Natural killer cell treated with Interleukin-12 subunit alpha and Interleukin-12 subunit beta and Interleukin-15 and Interleukin-18, amount 100 ng/mL, for 72 hours (primary cell): ENCODE data around the gene METRN. TPM values are rescaled to one million over a fixed set of nuclear protein-coding genes. Genes with fewer than 3 reads are reported as not detected.

Source experiments
- ATAC-seq, 2 donors: fragments of 150-1000 bp; cut with Tn5 transposase in 1 of 2; sonication (Bioruptor Pico), chemical (Tn5 transposase) in 1 of 2; 2 replicates each; pipeline ENCODE4 v1.10.0; 2021
- DNase-seq: peaks from one replicate; pipeline ENCODE4 v3.0.0; 2022; ENCODE audit warnings: low spot score
- H3K27ac Mint-ChIP-seq, 2 donors: 1 replicate in 1 of 2; 2 replicates in 1 of 2; pipeline ENCODE4 v1.8.0; 2022; ENCODE audit warnings: mixed read lengths in 2 of 2, mild to moderate bottlenecking in 1 of 2, moderate library complexity in 1 of 2
- H3K27me3 Mint-ChIP-seq, 2 donors: 1 replicate in 1 of 2; 2 replicates in 1 of 2; pipeline ENCODE4 v1.8.0; 2022; ENCODE audit warnings: mixed read lengths in 2 of 2
- H3K36me3 Mint-ChIP-seq: one replicate; pipeline ENCODE4 v1.8.0; 2022; ENCODE audit warnings: mixed read lengths
- H3K4me1 Mint-ChIP-seq, 2 donors: 1 replicate in 1 of 2; 2 replicates in 1 of 2; pipeline ENCODE4 v1.8.0; 2022; ENCODE audit warnings: low read depth in 2 of 2, mixed read lengths in 2 of 2, mild to moderate bottlenecking in 1 of 2
- H3K4me3 Mint-ChIP-seq: one replicate; pipeline ENCODE4 v1.8.0; 2022; ENCODE audit warnings: mixed read lengths
- H3K9me3 Mint-ChIP-seq: 2 replicates; pipeline ENCODE4 v1.8.0; 2022; ENCODE audit warnings: mixed read lengths
- total RNA-seq, 2 donors: library from RNA; stranded (reverse); gene quantifications; one replicate each; pipeline ENCODE4 v1.2.3, GENCODE V29; 2022

METRN gene
- total RNA-seq, 2 donors from 2014 or later = 21.0 to 34.9 TPM

DNA sequence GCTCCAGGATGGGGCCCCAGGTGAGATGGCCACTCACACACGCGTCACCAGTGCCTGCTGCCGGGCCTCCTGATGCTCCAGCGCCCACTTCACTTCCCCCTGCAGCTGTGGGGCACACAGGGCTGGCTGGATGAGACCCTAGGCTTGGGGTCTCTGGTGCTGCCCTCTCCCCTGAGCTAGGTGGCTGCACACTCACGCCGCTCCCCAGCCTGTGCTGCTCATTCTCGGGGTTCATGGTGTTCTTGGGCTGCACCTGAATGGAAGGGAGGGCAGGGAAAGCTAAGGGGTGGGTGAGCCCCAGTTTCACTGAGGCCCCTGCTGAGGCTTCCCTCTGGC, 10.1 kb downstream of the METRN start:
- H3K4me1 Mint-ChIP-seq = peaks cover 0 to 8% of the 10 kb centered on the region in 2 donors
- ATAC-seq (no peak), DNase-seq (no peak)
- H3K27me3 Mint-ChIP-seq = no peaks in the 10 kb centered on the region
- no peak overlapping the region for H3K4me3 Mint-ChIP-seq
- H3K36me3 Mint-ChIP-seq = no peaks in the 10 kb centered on the region
- no peaks in the 10 kb centered on the region for H3K9me3 Mint-ChIP-seq
- H3K27ac Mint-ChIP-seq = no peak overlapping the region

DNA sequence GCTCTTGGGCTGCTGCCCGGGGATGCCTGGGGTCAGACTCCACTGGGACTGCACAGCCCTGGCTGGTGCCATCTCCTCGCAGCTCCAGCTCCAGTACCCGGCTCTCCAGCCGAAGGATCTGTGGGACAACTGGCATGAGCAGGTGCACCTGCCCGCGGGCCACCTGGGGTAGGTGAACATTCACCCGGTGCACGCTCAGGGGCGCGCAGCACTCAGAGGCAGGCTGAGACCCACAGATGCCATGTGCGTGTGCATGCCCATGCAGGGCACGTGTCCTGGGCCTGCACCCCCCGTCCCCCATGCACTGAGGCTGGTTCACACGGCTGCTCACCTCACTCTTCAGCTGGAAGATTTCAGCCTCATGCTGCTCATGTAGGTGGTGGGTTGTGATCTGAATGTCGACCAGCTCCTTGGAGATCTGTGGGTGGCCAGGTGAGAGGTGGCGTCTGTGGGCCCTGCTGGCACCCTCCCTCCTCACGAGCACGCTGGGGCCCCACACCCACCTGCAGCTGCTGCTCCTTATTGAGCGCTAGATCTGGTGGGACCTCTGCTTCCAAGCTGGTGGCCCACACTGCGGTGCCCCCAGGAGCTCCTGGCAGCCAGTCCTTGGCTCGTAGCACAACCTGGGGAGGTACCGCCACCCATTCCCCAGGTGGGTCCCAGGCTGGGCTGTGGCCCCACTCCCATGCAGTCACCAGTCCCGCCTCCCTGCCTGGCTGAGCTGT, 10.7 kb downstream of the METRN start:
- peaks cover 0 to 2% of the 10 kb centered on the region in 2 donors for H3K4me1 Mint-ChIP-seq
- DNase-seq (no peak), ATAC-seq (no peak)
- H3K4me3 Mint-ChIP-seq = no peak overlapping the region
- no peaks in the 10 kb centered on the region for H3K36me3 Mint-ChIP-seq
- H3K27me3 Mint-ChIP-seq = no peaks in the 10 kb centered on the region
- no peaks in the 10 kb centered on the region for H3K9me3 Mint-ChIP-seq
- no peak overlapping the region for H3K27ac Mint-ChIP-seq

DNA sequence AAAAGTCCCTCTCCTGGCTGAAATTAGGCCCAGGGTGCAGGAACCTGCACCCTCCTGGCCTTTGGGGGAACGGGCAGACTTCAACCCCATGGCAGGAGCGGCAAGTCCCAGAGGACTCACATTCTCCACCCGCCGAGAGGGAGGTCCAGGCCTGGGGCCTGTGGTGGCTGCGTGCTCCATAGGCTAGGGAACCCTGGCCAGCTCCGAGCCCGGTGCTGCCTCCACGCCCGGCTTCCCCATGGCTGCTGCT, 11.2 kb downstream of the METRN start:
- no peaks in the 10 kb centered on the region for H3K36me3 Mint-ChIP-seq
- H3K4me3 Mint-ChIP-seq = no peak overlapping the region
- H3K9me3 Mint-ChIP-seq = no peaks in the 10 kb centered on the region
- ATAC-seq = no peak
- no peak for DNase-seq
- H3K27ac Mint-ChIP-seq = no peak overlapping the region
- peaks cover 0 to 2% of the 10 kb centered on the region in 2 donors for H3K4me1 Mint-ChIP-seq
- H3K27me3 Mint-ChIP-seq = no peaks in the 10 kb centered on the region

- peak; percentile 57 to 70 for ATAC-seq
- no peaks in the 10 kb centered on the region for H3K27me3 Mint-ChIP-seq
- peaks cover 0 to 2% of the 10 kb centered on the region in 2 donors for H3K4me1 Mint-ChIP-seq
- no peaks in the 10 kb centered on the region for H3K9me3 Mint-ChIP-seq
- no peak within 1 kb of the TSS for H3K27ac Mint-ChIP-seq
- peak; percentile 78 for DNase-seq
- no peaks in the 10 kb centered on the region for H3K36me3 Mint-ChIP-seq
- peak within 1 kb of the TSS; percentile 52 for H3K4me3 Mint-ChIP-seq
Measured at GRCh38 chr16:726438-727290, 11.7 kb downstream of the METRN start, which contains the start of the genes CCDC78 and HAGHL. CCDC78 (minus strand) TSS chr16:726443; CDS start chr16:726367, 76 bp downstream. HAGHL (plus strand) TSS chr16:727106; CDS start chr16:727510, 404 bp downstream.

- Mint-ChIP-seq H3K4me1 (peaks cover 0 to 2% of the 10 kb centered on the region in 2 donors), H3K9me3 (no peaks in the 10 kb centered on the region), H3K36me3 (no peaks in the 10 kb centered on the region), H3K27me3 (no peaks in the 10 kb centered on the region), H3K27ac (no peak overlapping the region), H3K4me3 (peak overlapping the region; percentile 52)
- no peak for DNase-seq
- ATAC-seq = peak; percentile 1 to 15
Measured at GRCh38 chr16:727291-727977, 12.5 kb downstream of the METRN start.

GRCh38 chr16:728131-728889, 13.4 kb downstream of the METRN start:
- Mint-ChIP-seq H3K4me3 (peak overlapping the region; percentile 10), H3K4me1 (no peaks in the 10 kb centered on the region), H3K36me3 (no peaks in the 10 kb centered on the region), H3K27ac (no peak overlapping the region), H3K9me3 (no peaks in the 10 kb centered on the region), H3K27me3 (no peaks in the 10 kb centered on the region)
- ATAC-seq (peak; percentile 72 to 76), DNase-seq (no peak)

GRCh38 chr16:728890-729744, 14.2 kb downstream of the METRN start:
- Mint-ChIP-seq H3K27me3 (no peaks in the 10 kb centered on the region), H3K36me3 (no peaks in the 10 kb centered on the region), H3K9me3 (no peaks in the 10 kb centered on the region), H3K27ac (no peak overlapping the region), H3K4me1 (no peaks in the 10 kb centered on the region), H3K4me3 (peak overlapping the region; percentile 10)
- DNase-seq (no peak), ATAC-seq (no peak)

GRCh38 chr16:729768-730665, 15.1 kb downstream of the METRN start:
- DNase-seq = no peak
- no peaks in the 10 kb centered on the region for H3K4me1 Mint-ChIP-seq
- no peak overlapping the region for H3K4me3 Mint-ChIP-seq
- no peaks in the 10 kb centered on the region for H3K9me3 Mint-ChIP-seq
- H3K27me3 Mint-ChIP-seq = no peaks in the 10 kb centered on the region
- no peak overlapping the region for H3K27ac Mint-ChIP-seq
- H3K36me3 Mint-ChIP-seq = no peaks in the 10 kb centered on the region
- ATAC-seq = no peak

DNA sequence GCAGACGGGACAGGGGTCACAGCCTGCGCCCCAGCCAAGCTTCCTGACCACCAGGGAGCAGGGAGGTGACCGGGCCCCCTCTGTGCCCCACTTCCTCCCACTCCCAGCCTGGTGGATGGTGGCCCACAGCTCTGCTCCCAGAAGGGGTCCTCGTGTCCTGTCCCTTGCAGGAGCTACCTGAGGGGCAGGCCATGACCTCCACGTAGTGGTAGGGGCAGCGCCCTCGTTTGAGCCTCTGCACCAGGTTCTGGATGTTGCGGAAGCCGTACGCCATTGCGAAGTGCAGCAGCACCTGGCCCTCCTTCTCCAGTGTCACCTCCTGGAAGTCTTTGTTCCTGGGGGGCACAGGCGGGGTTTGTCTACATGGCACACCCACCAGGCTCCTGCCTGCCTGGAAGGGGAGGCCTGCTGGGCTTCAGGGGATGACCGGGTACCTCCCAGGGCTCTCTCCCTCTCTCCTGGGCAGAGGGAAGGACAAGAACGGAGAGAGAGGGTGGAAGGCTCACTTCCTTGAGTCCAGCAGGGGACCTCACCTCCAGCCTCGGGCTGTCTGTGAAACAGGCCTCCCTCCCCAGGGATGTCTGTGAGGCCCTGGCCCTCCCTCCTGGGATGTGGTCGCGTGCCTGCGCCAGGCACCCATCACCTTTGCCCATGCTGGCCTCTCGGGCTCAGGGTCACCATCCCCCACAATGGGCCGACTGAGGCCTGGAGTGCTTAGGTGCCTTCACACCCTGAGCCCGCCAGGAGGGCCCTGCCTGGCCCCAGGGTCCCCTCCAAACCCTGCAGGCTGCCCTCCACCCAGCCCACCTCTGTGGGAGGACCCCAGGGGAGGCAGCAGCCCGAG, 16.0 kb downstream of the METRN start:
- H3K27ac Mint-ChIP-seq = no peak overlapping the region

GRCh38 chr16:732332-732731, 17.4 kb downstream of the METRN start:
- ATAC-seq = no peak
- no peaks in the 10 kb centered on the region for H3K27me3 Mint-ChIP-seq
- peaks cover 0 to 10% of the 10 kb centered on the region in 2 donors for H3K4me1 Mint-ChIP-seq
- H3K27ac Mint-ChIP-seq = no peak overlapping the region
- DNase-seq = no peak
- no peaks in the 10 kb centered on the region for H3K36me3 Mint-ChIP-seq
- no peaks in the 10 kb centered on the region for H3K9me3 Mint-ChIP-seq
- H3K4me3 Mint-ChIP-seq = no peak overlapping the region

More for the DNA sequence above, 16.0 kb downstream of the METRN start:
- Mint-ChIP-seq H3K4me1 (peaks cover 0 to 7% of the 10 kb centered on the region in 2 donors), H3K36me3 (no peaks in the 10 kb centered on the region), H3K27me3 (no peaks in the 10 kb centered on the region), H3K9me3 (no peaks in the 10 kb centered on the region), H3K4me3 (no peak overlapping the region)
- DNase-seq (no peak), ATAC-seq (no peak)

DNA sequence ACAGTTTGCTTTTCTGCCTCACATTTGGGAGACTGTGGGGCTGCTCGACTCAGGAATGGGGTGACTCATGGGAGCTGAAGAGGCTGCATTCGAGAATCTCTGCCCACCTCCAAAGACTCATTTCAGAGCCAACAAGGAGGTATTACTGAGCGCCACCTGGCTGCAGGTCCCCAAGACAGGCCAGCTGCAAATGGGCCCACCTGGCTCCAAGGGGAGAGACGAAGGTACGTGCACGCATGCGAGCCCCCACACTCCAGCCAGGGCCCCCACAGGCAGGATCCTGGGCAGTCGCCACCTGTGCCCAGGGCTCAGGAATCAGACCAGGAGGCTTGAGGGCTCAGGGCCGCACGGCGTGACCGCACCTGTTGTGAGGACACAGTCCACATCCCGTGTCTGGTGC, 18.0 kb downstream of the METRN start:
- H3K27ac Mint-ChIP-seq = no peak overlapping the region
- DNase-seq (no peak), ATAC-seq (no peak)

More for the DNA sequence above, 18.0 kb downstream of the METRN start:
- H3K4me1 Mint-ChIP-seq = peaks cover 0 to 10% of the 10 kb centered on the region in 2 donors
- no peaks in the 10 kb centered on the region for H3K9me3 Mint-ChIP-seq
- H3K36me3 Mint-ChIP-seq = no peaks in the 10 kb centered on the region
- H3K27me3 Mint-ChIP-seq = no peaks in the 10 kb centered on the region
- no peak overlapping the region for H3K4me3 Mint-ChIP-seq
